OCI-LY3 (cell line): ENCODE results near the gene CRNKL1.

ENCODE experiments used
- H2AFZ ChIP-seq: fragments of 200-600, 300-600 bp; shearing (Covaris generic); 2 replicates; pipeline ENCODE4 v1.6.0; 2014; ENCODE audit warnings: antibody characterized with exemption, low read depth, low read length
- H3K27ac ChIP-seq: fragments of 200-600, 300-600 bp; sonication (generic); 2 replicates; pipeline ENCODE4 v1.5.1; 2014; ENCODE audit warnings: mild to moderate bottlenecking, low read length, moderate library complexity, mixed read lengths
- H3K27me3 ChIP-seq: fragments of 200-600, 300-600 bp; sonication (generic); 2 replicates; pipeline ENCODE4 v1.6.1; 2014; ENCODE audit warnings: low read depth, low read length, mixed read lengths
- H3K36me3 ChIP-seq: fragments of 200-600, 300-600 bp; sonication (generic); replicated peaks from 2 replicates; pipeline ENCODE3; 2014; ENCODE audit warnings: low read depth, low read length, mixed read lengths
- H3K4me1 ChIP-seq: fragments of 300-600, 200-600 bp; sonication (generic); 2 replicates; pipeline ENCODE4 v1.6.1; 2014; ENCODE audit warnings: low read length, mixed read lengths
- H3K4me2 ChIP-seq: fragments of 200-600, 300-600 bp; sonication (generic); 2 replicates; pipeline ENCODE4 v1.6.1; 2014; ENCODE audit warnings: low read length, mixed read lengths
- H3K4me3 ChIP-seq: fragments of 300-600, 200-600 bp; sonication (generic); 2 replicates; pipeline ENCODE4 v1.5.1; 2014; ENCODE audit warnings: antibody characterized with exemption, mild to moderate bottlenecking, low read length, moderate library complexity
- H3K79me2 ChIP-seq: fragments of 300-600, 200-600 bp; shearing (Covaris generic); 2 replicates; pipeline ENCODE4 v1.6.1; 2014; ENCODE audit warnings: mild to moderate bottlenecking, low read length, mixed read lengths
- H3K9ac ChIP-seq: fragments of 300-600, 200-600 bp; shearing (Covaris generic); 2 replicates; pipeline ENCODE4 v1.6.0; 2014; ENCODE audit warnings: mild to moderate bottlenecking, low read length, moderate library complexity
- H3K9me3 ChIP-seq: fragments of 200-600, 300-600 bp; shearing (Covaris generic); 2 replicates; pipeline ENCODE4 v1.6.1; 2014; ENCODE audit warnings: low read length, mixed read lengths; ENCODE audit not compliant: insufficient read depth
- H4K20me1 ChIP-seq: fragments of 200-600, 300-600 bp; sonication (generic); 2 replicates; pipeline ENCODE4 v1.6.1; 2016; ENCODE audit warnings: low read length, mixed read lengths; ENCODE audit not compliant: insufficient read depth
- EZH2phosphoT487 ChIP-seq: fragments of 200-600 bp; shearing (Covaris generic); IDR thresholded peaks from 2 replicates; pipeline ENCODE4 v1.6.1; 2018; ENCODE audit warnings: antibody characterized with exemption, mixed run types, low read depth
- TF ChIP-seq, protein P1 (sequence below): fragments of 200-600, 300-600 bp; sonication (generic); IDR thresholded peaks from 2 replicates; pipeline ENCODE4 v1.5.1; 2014; ENCODE audit warnings: antibody characterized with exemption, low read length, low read depth

The CRNKL1 gene

GRCh38 chr20:19990850-19991249 is 61.4 kb downstream of the CRNKL1 start:
- no peaks in the 10 kb centered on the region for H3K79me2 ChIP-seq
- H3K27ac ChIP-seq, result no peak overlapping the region

DNA sequence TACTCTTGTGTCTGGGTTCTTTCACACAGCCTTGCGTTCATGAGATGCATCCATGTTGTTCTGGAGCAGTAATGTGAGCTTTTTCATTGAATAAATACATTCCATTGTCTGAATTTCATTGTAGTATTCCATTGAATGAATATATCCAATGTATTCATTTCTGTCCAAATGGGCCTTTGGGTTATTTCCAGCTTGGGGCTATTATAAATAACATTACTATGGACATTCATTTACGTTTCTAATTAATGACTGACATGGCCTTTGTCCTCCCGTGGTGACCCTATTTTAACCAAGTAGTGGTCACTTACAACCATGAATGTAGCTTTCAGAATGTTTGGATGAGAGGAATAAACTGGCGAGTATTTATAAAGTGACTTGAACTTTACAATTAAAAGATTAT is 65.2 kb downstream of the CRNKL1 start:
- H4K20me1 ChIP-seq, result no peaks in the 10 kb centered on the region
- H3K4me1 ChIP-seq, result peaks cover 8% of the 10 kb centered on the region
- H2AFZ ChIP-seq, result no peak overlapping the region
- no peaks in the 10 kb centered on the region for H3K79me2 ChIP-seq
- no peak overlapping the region for H3K4me2 ChIP-seq
- no peak overlapping the region for H3K27ac ChIP-seq
- H3K9ac ChIP-seq, result no peak overlapping the region
- TF ChIP-seq EZH2phosphoT487, result no peak
- TF ChIP-seq, protein P1, sequence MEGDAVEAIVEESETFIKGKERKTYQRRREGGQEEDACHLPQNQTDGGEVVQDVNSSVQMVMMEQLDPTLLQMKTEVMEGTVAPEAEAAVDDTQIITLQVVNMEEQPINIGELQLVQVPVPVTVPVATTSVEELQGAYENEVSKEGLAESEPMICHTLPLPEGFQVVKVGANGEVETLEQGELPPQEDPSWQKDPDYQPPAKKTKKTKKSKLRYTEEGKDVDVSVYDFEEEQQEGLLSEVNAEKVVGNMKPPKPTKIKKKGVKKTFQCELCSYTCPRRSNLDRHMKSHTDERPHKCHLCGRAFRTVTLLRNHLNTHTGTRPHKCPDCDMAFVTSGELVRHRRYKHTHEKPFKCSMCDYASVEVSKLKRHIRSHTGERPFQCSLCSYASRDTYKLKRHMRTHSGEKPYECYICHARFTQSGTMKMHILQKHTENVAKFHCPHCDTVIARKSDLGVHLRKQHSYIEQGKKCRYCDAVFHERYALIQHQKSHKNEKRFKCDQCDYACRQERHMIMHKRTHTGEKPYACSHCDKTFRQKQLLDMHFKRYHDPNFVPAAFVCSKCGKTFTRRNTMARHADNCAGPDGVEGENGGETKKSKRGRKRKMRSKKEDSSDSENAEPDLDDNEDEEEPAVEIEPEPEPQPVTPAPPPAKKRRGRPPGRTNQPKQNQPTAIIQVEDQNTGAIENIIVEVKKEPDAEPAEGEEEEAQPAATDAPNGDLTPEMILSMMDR, result no peak
- no peaks in the 10 kb centered on the region for H3K27me3 ChIP-seq
- no peaks in the 10 kb centered on the region for H3K9me3 ChIP-seq
- no peak overlapping the region for H3K4me3 ChIP-seq
- H3K36me3 ChIP-seq, result no peaks in the 10 kb centered on the region

More at GRCh38 chr20:19990850-19991249, 61.4 kb downstream of the CRNKL1 start:
- Histone ChIP-seq H3K27me3 (no peaks in the 10 kb centered on the region), H3K9ac (no peak overlapping the region), H2AFZ (no peak overlapping the region), H3K4me1 (peaks cover 10% of the 10 kb centered on the region), H3K4me2 (no peak overlapping the region), H3K9me3 (no peaks in the 10 kb centered on the region), H4K20me1 (no peaks in the 10 kb centered on the region), H3K4me3 (no peak overlapping the region), H3K36me3 (no peaks in the 10 kb centered on the region)
- TF ChIP-seq, protein P1, result no peak
- TF ChIP-seq EZH2phosphoT487, result no peak

- Histone ChIP-seq H3K36me3 (no peaks in the 10 kb centered on the region), H3K4me3 (no peak overlapping the region), H4K20me1 (no peaks in the 10 kb centered on the region), H3K27ac (no peak overlapping the region), H2AFZ (no peak overlapping the region), H3K4me2 (no peak overlapping the region), H3K9ac (no peak overlapping the region), H3K27me3 (no peaks in the 10 kb centered on the region), H3K4me1 (peaks cover 2% of the 10 kb centered on the region; the same call in 1 of the 2 replicates), H3K79me2 (no peaks in the 10 kb centered on the region), H3K9me3 (no peaks in the 10 kb centered on the region)
- TF ChIP-seq EZH2phosphoT487, result no peak
- TF ChIP-seq, protein P1, result no peak
These were observed 65.8 kb downstream of the CRNKL1 start for GRCh38 chr20:19986419-19986818.
